ENCODE results near the gene IQGAP3. TPM values are rescaled to one million over a fixed set of nuclear protein-coding genes. Genes with fewer than 3 reads are reported as not detected.
"Not testable (repeated sequence)": the region's sequence is repeated elsewhere in the genome, so short reads cannot be mapped to it uniquely, and the experiment has no call there.

IQGAP3 gene
- total RNA-seq, 1 donor from 2014 or later, result 13.1 TPM

- Mint-ChIP-seq H3K9me3 (ENCODE audit: unreplicated experiment) (no peaks in the 10 kb centered on the region), H3K36me3 (ENCODE audit: low read depth, unreplicated experiment) (peaks cover 20% of the 10 kb centered on the region), H3K27me3 (ENCODE audit: unreplicated experiment) (peaks cover 2% of the 10 kb centered on the region), H3K27ac (ENCODE audit: unreplicated experiment) (no peak overlapping the region), H3K4me1 (ENCODE audit: unreplicated experiment) (peaks cover 4% of the 10 kb centered on the region), H3K4me3 (ENCODE audit: unreplicated experiment) (no peak overlapping the region)
- TF ChIP-seq, protein P1, sequence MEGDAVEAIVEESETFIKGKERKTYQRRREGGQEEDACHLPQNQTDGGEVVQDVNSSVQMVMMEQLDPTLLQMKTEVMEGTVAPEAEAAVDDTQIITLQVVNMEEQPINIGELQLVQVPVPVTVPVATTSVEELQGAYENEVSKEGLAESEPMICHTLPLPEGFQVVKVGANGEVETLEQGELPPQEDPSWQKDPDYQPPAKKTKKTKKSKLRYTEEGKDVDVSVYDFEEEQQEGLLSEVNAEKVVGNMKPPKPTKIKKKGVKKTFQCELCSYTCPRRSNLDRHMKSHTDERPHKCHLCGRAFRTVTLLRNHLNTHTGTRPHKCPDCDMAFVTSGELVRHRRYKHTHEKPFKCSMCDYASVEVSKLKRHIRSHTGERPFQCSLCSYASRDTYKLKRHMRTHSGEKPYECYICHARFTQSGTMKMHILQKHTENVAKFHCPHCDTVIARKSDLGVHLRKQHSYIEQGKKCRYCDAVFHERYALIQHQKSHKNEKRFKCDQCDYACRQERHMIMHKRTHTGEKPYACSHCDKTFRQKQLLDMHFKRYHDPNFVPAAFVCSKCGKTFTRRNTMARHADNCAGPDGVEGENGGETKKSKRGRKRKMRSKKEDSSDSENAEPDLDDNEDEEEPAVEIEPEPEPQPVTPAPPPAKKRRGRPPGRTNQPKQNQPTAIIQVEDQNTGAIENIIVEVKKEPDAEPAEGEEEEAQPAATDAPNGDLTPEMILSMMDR (IDR thresholded peaks at IDR 0.05; ENCODE audit: unreplicated experiment), result no peak
- no peak for DNase-seq (ENCODE audit: low spot score)
Measured at GRCh38 chr1:156559086-156559796, 13.1 kb downstream of the IQGAP3 start.

DNA sequence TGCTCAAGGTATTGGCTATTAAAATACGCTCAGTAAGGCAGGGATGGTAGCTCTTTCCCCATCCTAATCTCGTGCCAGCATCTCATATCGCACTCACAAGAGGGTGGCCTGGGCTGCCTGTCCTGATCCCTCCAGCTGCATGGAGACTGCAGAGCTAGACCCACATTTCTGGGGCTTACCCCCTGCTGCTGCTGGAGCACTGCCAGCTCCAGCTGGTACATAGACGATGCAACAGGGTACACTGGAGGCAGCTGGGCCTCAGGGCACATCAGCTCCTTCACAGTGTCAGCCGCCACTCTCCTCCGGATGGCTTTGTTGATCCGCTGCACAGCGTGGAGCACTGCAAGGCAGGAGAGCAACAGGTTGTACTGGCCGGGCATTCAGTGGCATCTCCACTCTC is 16.0 kb downstream of the IQGAP3 start:
- DNase-seq (ENCODE audit: low spot score), result no peak
- H3K4me3 Mint-ChIP-seq (ENCODE audit: unreplicated experiment), result no peak overlapping the region
- TF ChIP-seq, protein P1 (IDR thresholded peaks at IDR 0.05; ENCODE audit: unreplicated experiment), result no peak
- peaks cover 2% of the 10 kb centered on the region for H3K27me3 Mint-ChIP-seq (ENCODE audit: unreplicated experiment)
- H3K9me3 Mint-ChIP-seq (ENCODE audit: unreplicated experiment), result no peaks in the 10 kb centered on the region
- no peak overlapping the region for H3K27ac Mint-ChIP-seq (ENCODE audit: unreplicated experiment)
- H3K36me3 Mint-ChIP-seq (ENCODE audit: low read depth, unreplicated experiment), result peaks cover 25% of the 10 kb centered on the region
- no peaks in the 10 kb centered on the region for H3K4me1 Mint-ChIP-seq (ENCODE audit: unreplicated experiment)

- TF ChIP-seq, protein P1 (IDR thresholded peaks at IDR 0.05; ENCODE audit: unreplicated experiment), result no peak
- no peak for DNase-seq (ENCODE audit: low spot score)
- Mint-ChIP-seq H3K27ac (ENCODE audit: unreplicated experiment) (no peak overlapping the region), H3K27me3 (ENCODE audit: unreplicated experiment) (peaks cover 2% of the 10 kb centered on the region), H3K36me3 (ENCODE audit: low read depth, unreplicated experiment) (peaks cover 27% of the 10 kb centered on the region), H3K4me1 (ENCODE audit: unreplicated experiment) (no peaks in the 10 kb centered on the region), H3K9me3 (ENCODE audit: unreplicated experiment) (no peaks in the 10 kb centered on the region), H3K4me3 (ENCODE audit: unreplicated experiment) (no peak overlapping the region)
Measured at GRCh38 chr1:156555715-156556114, 16.6 kb downstream of the IQGAP3 start.

- Mint-ChIP-seq H3K9me3 (ENCODE audit: unreplicated experiment) (no peaks in the 10 kb centered on the region), H3K4me1 (ENCODE audit: unreplicated experiment) (no peaks in the 10 kb centered on the region), H3K27ac (ENCODE audit: unreplicated experiment) (no peak overlapping the region), H3K36me3 (ENCODE audit: low read depth, unreplicated experiment) (peaks cover 29% of the 10 kb centered on the region), H3K4me3 (ENCODE audit: unreplicated experiment) (no peak overlapping the region), H3K27me3 (ENCODE audit: unreplicated experiment) (peaks cover 2% of the 10 kb centered on the region)
- TF ChIP-seq, protein P1 (IDR thresholded peaks at IDR 0.05; ENCODE audit: unreplicated experiment), result no peak
- DNase-seq (ENCODE audit: low spot score), result no peak
Measured at GRCh38 chr1:156554971-156555370, 17.4 kb downstream of the IQGAP3 start.

- no peak overlapping the region for H3K27ac Mint-ChIP-seq (ENCODE audit: unreplicated experiment)
- TF ChIP-seq, protein P1 (IDR thresholded peaks at IDR 0.05; ENCODE audit: unreplicated experiment), result no peak
- no peak for DNase-seq (ENCODE audit: low spot score)
- no peaks in the 10 kb centered on the region for H3K9me3 Mint-ChIP-seq (ENCODE audit: unreplicated experiment)
- peaks cover 19% of the 10 kb centered on the region for H3K36me3 Mint-ChIP-seq (ENCODE audit: low read depth, unreplicated experiment)
- no peaks in the 10 kb centered on the region for H3K4me1 Mint-ChIP-seq (ENCODE audit: unreplicated experiment)
- H3K27me3 Mint-ChIP-seq (ENCODE audit: unreplicated experiment), result peaks cover 2% of the 10 kb centered on the region
- H3K4me3 Mint-ChIP-seq (ENCODE audit: unreplicated experiment), result no peak overlapping the region
Measured at GRCh38 chr1:156553860-156554485, 18.4 kb downstream of the IQGAP3 start.

DNA sequence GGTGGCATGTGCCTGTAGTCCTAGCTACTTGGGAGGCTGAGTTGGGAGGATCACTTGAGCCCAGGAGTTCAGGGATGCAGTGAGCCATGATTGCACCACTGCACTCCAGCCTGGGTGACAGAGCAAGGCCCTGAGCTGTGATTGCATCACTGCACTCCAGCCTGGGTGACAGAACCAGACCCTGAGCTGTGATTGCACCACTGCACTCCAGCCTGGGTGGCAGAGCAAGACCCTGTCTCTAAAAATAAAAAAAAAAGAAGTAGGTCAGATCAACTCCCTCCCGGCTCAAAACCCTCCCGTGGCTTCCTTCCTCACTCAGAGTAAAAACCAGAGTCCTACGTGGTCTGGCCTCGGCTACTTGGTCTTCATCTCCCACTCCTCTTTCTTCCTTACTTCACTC is 19.4 kb downstream of the IQGAP3 start:
- not testable (repeated sequence) for H3K27ac Mint-ChIP-seq (ENCODE audit: unreplicated experiment); H3K9me3 Mint-ChIP-seq (ENCODE audit: unreplicated experiment); H3K4me3 Mint-ChIP-seq (ENCODE audit: unreplicated experiment); H3K27me3 Mint-ChIP-seq (ENCODE audit: unreplicated experiment); H3K4me1 Mint-ChIP-seq (ENCODE audit: unreplicated experiment); DNase-seq (ENCODE audit: low spot score)
- peaks cover 19% of the 10 kb centered on the region for H3K36me3 Mint-ChIP-seq (ENCODE audit: low read depth, unreplicated experiment)
